ENCODE data around the gene MDH1. TPM values are rescaled to one million over a fixed set of nuclear protein-coding genes. Genes with fewer than 3 reads are reported as not detected.
A peak's percentile ranks its signal among the peaks of the same experiment; 100 is the strongest.

Gene MDH1
- total and polyA plus RNA-seq, 2 donors (not counting 1 experiment from before 2014, with no cell fraction given), result 159 to 267 TPM

DNA sequence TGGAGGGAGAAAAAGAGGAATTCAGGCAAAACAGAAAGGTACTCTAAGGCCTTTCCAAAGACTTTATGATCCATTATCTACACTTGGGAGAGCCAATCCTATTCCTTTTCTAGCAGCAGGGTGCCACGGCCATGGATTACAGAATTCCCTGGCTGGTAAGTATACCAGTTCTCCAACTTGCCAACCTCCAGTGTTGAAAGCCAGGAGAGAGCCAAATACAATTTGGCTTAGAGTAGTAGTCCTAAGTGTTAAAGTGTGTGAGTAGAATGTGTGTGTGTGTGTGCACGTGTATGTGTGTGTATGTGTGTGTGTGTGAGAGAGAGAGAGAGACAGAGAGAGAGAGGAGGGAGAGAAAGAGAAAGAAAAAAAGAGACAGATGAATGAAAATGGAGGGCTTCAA lies 43.7 kb upstream of the MDH1 start:
- no peak overlapping the region for H3K4me3 ChIP-seq (replicated peaks in 1 of 4; ENCODE audit: control extremely low read depth in 1 of 4, insufficient read depth in 1 of 4, low read depth in 3 of 4, low read length in 4 of 4)
- DNase-seq (ENCODE audit: low read depth in 2 of 2), result no peak
- H3K27me3 ChIP-seq (ENCODE audit: control insufficient read depth, insufficient read depth, low read length), result no peaks in the 10 kb centered on the region
- no peak overlapping the region for H3K27ac ChIP-seq (ENCODE audit: insufficient read depth, low read length)
- H3K4me2 ChIP-seq (ENCODE audit: extremely low read depth, insufficient read depth, low read length), result no peak overlapping the region
- no peak overlapping the region for H3K9ac ChIP-seq (ENCODE audit: insufficient read depth, low read length)
- H3K9me3 ChIP-seq (ENCODE audit: control insufficient read depth, insufficient read depth, low read depth, low read length), result no peaks in the 10 kb centered on the region
- H3K4me1 ChIP-seq (ENCODE audit: control insufficient read depth, extremely low read depth, insufficient read depth, low read length), result no peaks in the 10 kb centered on the region
- H4K20me1 ChIP-seq (ENCODE audit: control insufficient read depth, extremely low read depth, insufficient read depth, low read length), result no peaks in the 10 kb centered on the region
- H3K36me3 ChIP-seq (ENCODE audit: control insufficient read depth, insufficient read depth, low read length), result no peaks in the 10 kb centered on the region
- no peak overlapping the region for H2AFZ ChIP-seq (ENCODE audit: low read length)
- no peak for TF ChIP-seq EZH2 (IDR thresholded peaks at IDR 0.05; ENCODE audit: low read length, missing control alignments)
- TF ChIP-seq, protein P1, sequence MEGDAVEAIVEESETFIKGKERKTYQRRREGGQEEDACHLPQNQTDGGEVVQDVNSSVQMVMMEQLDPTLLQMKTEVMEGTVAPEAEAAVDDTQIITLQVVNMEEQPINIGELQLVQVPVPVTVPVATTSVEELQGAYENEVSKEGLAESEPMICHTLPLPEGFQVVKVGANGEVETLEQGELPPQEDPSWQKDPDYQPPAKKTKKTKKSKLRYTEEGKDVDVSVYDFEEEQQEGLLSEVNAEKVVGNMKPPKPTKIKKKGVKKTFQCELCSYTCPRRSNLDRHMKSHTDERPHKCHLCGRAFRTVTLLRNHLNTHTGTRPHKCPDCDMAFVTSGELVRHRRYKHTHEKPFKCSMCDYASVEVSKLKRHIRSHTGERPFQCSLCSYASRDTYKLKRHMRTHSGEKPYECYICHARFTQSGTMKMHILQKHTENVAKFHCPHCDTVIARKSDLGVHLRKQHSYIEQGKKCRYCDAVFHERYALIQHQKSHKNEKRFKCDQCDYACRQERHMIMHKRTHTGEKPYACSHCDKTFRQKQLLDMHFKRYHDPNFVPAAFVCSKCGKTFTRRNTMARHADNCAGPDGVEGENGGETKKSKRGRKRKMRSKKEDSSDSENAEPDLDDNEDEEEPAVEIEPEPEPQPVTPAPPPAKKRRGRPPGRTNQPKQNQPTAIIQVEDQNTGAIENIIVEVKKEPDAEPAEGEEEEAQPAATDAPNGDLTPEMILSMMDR (conservative IDR thresholded peaks at IDR 0.05 in 1 of 2, IDR thresholded peaks at IDR 0.05 in 1 of 2; ENCODE audit: low read depth in 1 of 2, low read length in 2 of 2), result no peak
- H3K79me2 ChIP-seq (ENCODE audit: control insufficient read depth, insufficient read depth, low read length), result no peaks in the 10 kb centered on the region

DNA sequence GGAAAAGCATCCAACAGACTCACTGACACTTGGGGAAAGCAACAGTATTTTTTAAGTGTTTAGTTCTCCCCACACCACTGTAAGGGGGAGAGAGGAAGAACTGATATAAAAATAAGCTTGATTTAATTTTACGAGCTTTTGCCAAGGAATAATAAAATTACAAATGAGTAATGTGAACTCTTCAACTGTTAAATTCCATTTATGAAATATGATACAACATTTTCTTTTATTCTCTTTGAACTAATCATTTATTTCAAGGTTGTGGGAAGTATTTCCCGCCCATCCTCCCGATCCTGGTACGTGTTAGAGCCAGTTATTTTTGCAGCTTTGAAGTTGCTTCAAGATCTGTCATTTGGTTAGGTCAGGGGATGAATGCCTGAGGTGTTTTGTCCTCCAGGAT lies 35.7 kb upstream of the MDH1 start:
- Histone ChIP-seq H3K27me3 (ENCODE audit: control insufficient read depth, insufficient read depth, low read length) (no peaks in the 10 kb centered on the region), H2AFZ (ENCODE audit: low read length) (no peak overlapping the region), H3K9ac (ENCODE audit: insufficient read depth, low read length) (no peak overlapping the region), H3K9me3 (ENCODE audit: control insufficient read depth, insufficient read depth, low read depth, low read length) (no peaks in the 10 kb centered on the region), H3K27ac (ENCODE audit: insufficient read depth, low read length) (no peak overlapping the region), H3K4me2 (ENCODE audit: extremely low read depth, insufficient read depth, low read length) (no peak overlapping the region), H4K20me1 (ENCODE audit: control insufficient read depth, extremely low read depth, insufficient read depth, low read length) (no peaks in the 10 kb centered on the region), H3K4me1 (ENCODE audit: control insufficient read depth, extremely low read depth, insufficient read depth, low read length) (no peaks in the 10 kb centered on the region), H3K36me3 (ENCODE audit: control insufficient read depth, insufficient read depth, low read length) (no peaks in the 10 kb centered on the region), H3K4me3 (replicated peaks in 1 of 4; ENCODE audit: control extremely low read depth in 1 of 4, insufficient read depth in 1 of 4, low read depth in 3 of 4, low read length in 4 of 4) (no peak overlapping the region), H3K79me2 (ENCODE audit: control insufficient read depth, insufficient read depth, low read length) (no peaks in the 10 kb centered on the region)
- peak; percentile 4 to 59 for DNase-seq (ENCODE audit: low read depth in 2 of 2)
- TF ChIP-seq, protein P1 (conservative IDR thresholded peaks at IDR 0.05 in 1 of 2, IDR thresholded peaks at IDR 0.05 in 1 of 2; ENCODE audit: low read depth in 1 of 2, low read length in 2 of 2), result no peak
- TF ChIP-seq EZH2 (IDR thresholded peaks at IDR 0.05; ENCODE audit: low read length, missing control alignments), result no peak

DNA sequence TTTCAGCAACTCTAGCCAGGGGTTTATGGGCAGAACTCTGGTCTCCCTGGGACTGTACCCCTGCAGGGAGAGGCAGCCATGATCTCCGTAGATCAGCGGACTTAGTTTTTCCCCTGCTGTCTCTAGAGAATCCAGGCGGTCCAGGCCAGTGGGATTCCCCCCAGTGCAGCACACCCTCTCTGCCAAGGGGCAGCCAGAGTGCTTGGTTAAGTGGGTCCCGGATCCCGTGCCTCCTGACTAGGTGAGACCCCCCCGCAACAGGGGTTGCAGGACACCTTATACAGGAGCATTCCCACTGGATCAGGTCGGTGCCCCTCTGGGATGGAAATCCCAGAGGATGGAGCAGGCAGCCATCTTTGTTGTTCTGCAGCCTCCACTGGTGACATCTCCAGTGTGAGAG lies 33.5 kb upstream of the MDH1 start:
- Histone ChIP-seq H3K9ac (ENCODE audit: insufficient read depth, low read length) (no peak overlapping the region), H3K9me3 (ENCODE audit: control insufficient read depth, insufficient read depth, low read depth, low read length) (no peaks in the 10 kb centered on the region), H3K4me3 (replicated peaks in 1 of 4; ENCODE audit: control extremely low read depth in 1 of 4, insufficient read depth in 1 of 4, low read depth in 3 of 4, low read length in 4 of 4) (no peak overlapping the region), H4K20me1 (ENCODE audit: control insufficient read depth, extremely low read depth, insufficient read depth, low read length) (no peaks in the 10 kb centered on the region), H3K4me1 (ENCODE audit: control insufficient read depth, extremely low read depth, insufficient read depth, low read length) (no peaks in the 10 kb centered on the region), H3K4me2 (ENCODE audit: extremely low read depth, insufficient read depth, low read length) (no peak overlapping the region), H3K79me2 (ENCODE audit: control insufficient read depth, insufficient read depth, low read length) (no peaks in the 10 kb centered on the region), H3K36me3 (ENCODE audit: control insufficient read depth, insufficient read depth, low read length) (no peaks in the 10 kb centered on the region), H3K27me3 (ENCODE audit: control insufficient read depth, insufficient read depth, low read length) (no peaks in the 10 kb centered on the region), H3K27ac (ENCODE audit: insufficient read depth, low read length) (no peak overlapping the region), H2AFZ (ENCODE audit: low read length) (no peak overlapping the region)
- no peak for DNase-seq (ENCODE audit: low read depth in 2 of 2)
- TF ChIP-seq EZH2 (IDR thresholded peaks at IDR 0.05; ENCODE audit: low read length, missing control alignments), result no peak
- TF ChIP-seq, protein P1 (conservative IDR thresholded peaks at IDR 0.05 in 1 of 2, IDR thresholded peaks at IDR 0.05 in 1 of 2; ENCODE audit: low read depth in 1 of 2, low read length in 2 of 2), result no peak
